ENCODE measurements around the gene CASKIN2. TPM values are rescaled to one million over a fixed set of nuclear protein-coding genes. Genes with fewer than 3 reads are reported as not detected.

The CASKIN2 gene
- polyA plus RNA-seq, 3 donors: 0.33 TPM; not detected in 2

DNA sequence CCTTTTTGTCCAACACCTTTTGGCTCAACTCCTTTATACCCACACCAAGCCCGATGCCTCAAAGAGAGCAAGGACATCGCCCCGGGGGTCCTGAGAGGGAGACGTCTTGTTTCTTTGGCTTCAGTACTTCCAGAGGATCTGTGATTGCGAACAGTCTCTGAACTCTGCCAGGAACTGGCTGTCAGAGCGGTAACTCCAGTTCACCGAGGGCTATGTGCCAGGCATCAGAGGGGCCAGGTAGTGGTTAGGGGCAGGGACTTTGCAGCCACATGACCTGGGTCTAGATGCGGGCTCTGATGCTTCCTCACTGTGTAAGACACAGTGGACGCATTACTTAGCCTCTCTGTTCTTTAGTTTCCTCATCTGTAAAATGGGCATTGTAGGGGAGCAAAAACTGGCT is 31.8 kb upstream of the CASKIN2 start:
- Mint-ChIP-seq H3K27me3 (ENCODE audit: low read depth in 3 of 3) (peaks cover 0 to 5% (median 0%) of the 10 kb centered on the region in 3 donors), H3K4me1 (no peaks in the 10 kb centered on the region), H3K9me3 (peaks cover 0 to 2% (median 0%) of the 10 kb centered on the region in 7 donors), H3K27ac (no peak overlapping the region), H3K36me3 (no peaks in the 10 kb centered on the region), H3K4me3 (no peak overlapping the region)
- Histone ChIP-seq H3K9me3 (replicated peaks in 1 of 2; ENCODE audit: control insufficient read depth in 1 of 2, insufficient read depth in 1 of 2, low read length in 2 of 2) (no peaks in the 10 kb centered on the region), H3K4me2 (replicated peaks; ENCODE audit: extremely low read depth, low read length, poor library complexity, severe bottlenecking) (no peak overlapping the region), H3K4me1 (ENCODE audit: control insufficient read depth in 1 of 2, insufficient read depth in 2 of 2, low read length in 2 of 2) (no peaks in the 10 kb centered on the region), H4K20me1 (ENCODE audit: insufficient read depth, low read length) (no peaks in the 10 kb centered on the region), H3K27ac (ENCODE audit: low read depth in 1 of 2, low read length in 2 of 2) (no peak overlapping the region), H3K27me3 (ENCODE audit: control insufficient read depth in 2 of 2, insufficient read depth in 2 of 2, low read length in 2 of 2) (no peaks in the 10 kb centered on the region), H3K9ac (ENCODE audit: insufficient read depth, low read length, poor library complexity, severe bottlenecking) (no peak overlapping the region), H3K79me2 (ENCODE audit: insufficient read depth, low read length) (no peaks in the 10 kb centered on the region), H3K4me3 (replicated peaks in 1 of 3; ENCODE audit: low read depth in 2 of 3, low read length in 3 of 3) (no peak overlapping the region), H2AFZ (ENCODE audit: insufficient read depth, low read depth, low read length, poor library complexity, severe bottlenecking) (no peak overlapping the region), H3K36me3 (replicated peaks in 1 of 2; ENCODE audit: control insufficient read depth in 1 of 2, insufficient read depth in 2 of 2, low read length in 2 of 2) (no peaks in the 10 kb centered on the region)
- WGBS (ENCODE audit: insufficient coverage): 96% methylated on average over 7 of the region's 9 CpGs
- DNase-seq: no peak
- TF ChIP-seq, protein P1, sequence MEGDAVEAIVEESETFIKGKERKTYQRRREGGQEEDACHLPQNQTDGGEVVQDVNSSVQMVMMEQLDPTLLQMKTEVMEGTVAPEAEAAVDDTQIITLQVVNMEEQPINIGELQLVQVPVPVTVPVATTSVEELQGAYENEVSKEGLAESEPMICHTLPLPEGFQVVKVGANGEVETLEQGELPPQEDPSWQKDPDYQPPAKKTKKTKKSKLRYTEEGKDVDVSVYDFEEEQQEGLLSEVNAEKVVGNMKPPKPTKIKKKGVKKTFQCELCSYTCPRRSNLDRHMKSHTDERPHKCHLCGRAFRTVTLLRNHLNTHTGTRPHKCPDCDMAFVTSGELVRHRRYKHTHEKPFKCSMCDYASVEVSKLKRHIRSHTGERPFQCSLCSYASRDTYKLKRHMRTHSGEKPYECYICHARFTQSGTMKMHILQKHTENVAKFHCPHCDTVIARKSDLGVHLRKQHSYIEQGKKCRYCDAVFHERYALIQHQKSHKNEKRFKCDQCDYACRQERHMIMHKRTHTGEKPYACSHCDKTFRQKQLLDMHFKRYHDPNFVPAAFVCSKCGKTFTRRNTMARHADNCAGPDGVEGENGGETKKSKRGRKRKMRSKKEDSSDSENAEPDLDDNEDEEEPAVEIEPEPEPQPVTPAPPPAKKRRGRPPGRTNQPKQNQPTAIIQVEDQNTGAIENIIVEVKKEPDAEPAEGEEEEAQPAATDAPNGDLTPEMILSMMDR (IDR thresholded peaks at IDR 0.05): no peak
- intact Hi-C loops (cut with micrococcal nuclease): no loop called here

DNA sequence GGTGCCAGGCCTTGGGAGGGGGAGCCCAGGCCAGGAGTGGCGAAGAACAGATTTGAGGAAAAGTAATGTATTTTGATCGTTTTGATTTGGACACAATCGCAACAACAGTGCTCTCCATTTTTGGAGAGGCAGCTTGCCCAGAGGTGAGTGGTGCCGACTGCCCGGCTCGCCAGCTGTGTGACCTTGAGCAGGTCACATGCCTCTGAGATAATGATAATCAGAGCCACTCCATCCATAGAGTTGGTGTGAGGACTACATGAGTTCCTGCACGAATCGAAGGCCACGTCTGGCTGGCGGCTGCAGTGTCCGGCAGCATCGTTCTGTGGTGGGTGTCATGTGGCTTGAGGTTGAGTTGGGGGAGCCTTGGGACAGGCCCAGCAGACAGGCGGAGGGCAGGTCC is 30.8 kb upstream of the CASKIN2 start:
- TF ChIP-seq, protein P1 (IDR thresholded peaks at IDR 0.05): no peak
- Mint-ChIP-seq H3K4me1 (peaks cover under 1% of the 10 kb centered on the region), H3K27me3 (ENCODE audit: low read depth in 3 of 3) (peaks cover 0 to 7% (median 1%) of the 10 kb centered on the region in 3 donors), H3K9me3 (peaks cover 0 to 2% (median 0%) of the 10 kb centered on the region in 7 donors), H3K36me3 (no peaks in the 10 kb centered on the region), H3K27ac (no peak overlapping the region), H3K4me3 (no peak overlapping the region)
- Histone ChIP-seq H2AFZ (ENCODE audit: insufficient read depth, low read depth, low read length, poor library complexity, severe bottlenecking) (no peak overlapping the region), H3K79me2 (ENCODE audit: insufficient read depth, low read length) (no peaks in the 10 kb centered on the region), H3K4me2 (replicated peaks; ENCODE audit: extremely low read depth, low read length, poor library complexity, severe bottlenecking) (no peak overlapping the region), H3K4me3 (replicated peaks in 1 of 3; ENCODE audit: low read depth in 2 of 3, low read length in 3 of 3) (no peak overlapping the region), H3K27ac (ENCODE audit: low read depth in 1 of 2, low read length in 2 of 2) (no peak overlapping the region), H3K9ac (ENCODE audit: insufficient read depth, low read length, poor library complexity, severe bottlenecking) (no peak overlapping the region), H3K9me3 (replicated peaks in 1 of 2; ENCODE audit: control insufficient read depth in 1 of 2, insufficient read depth in 1 of 2, low read length in 2 of 2) (no peaks in the 10 kb centered on the region), H3K4me1 (ENCODE audit: control insufficient read depth in 1 of 2, insufficient read depth in 2 of 2, low read length in 2 of 2) (peaks cover 0 to under 1% of the 10 kb centered on the region in 2 donors), H3K27me3 (ENCODE audit: control insufficient read depth in 2 of 2, insufficient read depth in 2 of 2, low read length in 2 of 2) (no peaks in the 10 kb centered on the region), H4K20me1 (ENCODE audit: insufficient read depth, low read length) (no peaks in the 10 kb centered on the region), H3K36me3 (replicated peaks in 1 of 2; ENCODE audit: control insufficient read depth in 1 of 2, insufficient read depth in 2 of 2, low read length in 2 of 2) (no peaks in the 10 kb centered on the region)
- WGBS (ENCODE audit: insufficient coverage): 96% methylated on average over 9 of the region's 13 CpGs
- no peak for DNase-seq
- intact Hi-C loops (cut with micrococcal nuclease): no loop called here

All from CD14-positive monocyte (primary cell).